Endodermal cell (in vitro differentiated cells): ENCODE results near the gene RIMS3. TPM values are rescaled to one million over a fixed set of nuclear protein-coding genes. Genes with fewer than 3 reads are reported as not detected.

Source experiments
- DNase-seq: peaks from one replicate; pipeline ENCODE4 v3.0.0-alpha.2; 2017
- H3K27ac ChIP-seq: 2 replicates; pipeline ENCODE4 v1.5.1; 2013; ENCODE audit warnings: mild to moderate bottlenecking, low read depth, low read length, moderate library complexity
- H3K27me3 ChIP-seq: 2 replicates; pipeline ENCODE4 v1.6.1; 2013; ENCODE audit warnings: mild to moderate bottlenecking, low read length, moderate library complexity; ENCODE audit not compliant: insufficient read depth, control insufficient read depth, poor library complexity, severe bottlenecking
- H3K36me3 ChIP-seq: 2 replicates; pipeline ENCODE4 v1.7.0; 2013; ENCODE audit warnings: mild to moderate bottlenecking, low read length, moderate library complexity; ENCODE audit not compliant: control insufficient read depth, insufficient read depth
- H3K4me1 ChIP-seq: one replicate; pipeline ENCODE4 v1.7.0; 2013; ENCODE audit warnings: low read length; ENCODE audit not compliant: control insufficient read depth, insufficient read depth
- H3K4me3 ChIP-seq: 2 replicates; pipeline ENCODE4 v1.5.1; 2013; ENCODE audit warnings: mild to moderate bottlenecking, low read length, moderate library complexity
- H3K9ac ChIP-seq: 2 replicates; pipeline ENCODE4 v1.6.1; 2013; ENCODE audit warnings: mild to moderate bottlenecking, low read length, moderate library complexity; ENCODE audit not compliant: poor library complexity, severe bottlenecking; ENCODE audit errors: extremely low read depth
- H3K9me3 ChIP-seq: 2 replicates; pipeline ENCODE4 v1.6.1; 2013; ENCODE audit warnings: mild to moderate bottlenecking, low read length, moderate library complexity; ENCODE audit not compliant: control insufficient read depth
- H3K27ac Mint-ChIP-seq: 2 replicates; pipeline ENCODE4 v1.8.0; 2020; ENCODE audit warnings: mixed read lengths
- H3K27me3 Mint-ChIP-seq: 2 replicates; pipeline ENCODE4 v1.8.0; 2021; ENCODE audit warnings: mild to moderate bottlenecking, mixed read lengths; ENCODE audit not compliant: insufficient read depth
- H3K36me3 Mint-ChIP-seq: 2 replicates; pipeline ENCODE4 v1.8.0; 2020; ENCODE audit warnings: low read depth, mixed read lengths
- H3K4me1 Mint-ChIP-seq: 2 replicates; pipeline ENCODE4 v1.8.0; 2020; ENCODE audit warnings: mixed read lengths
- H3K4me3 Mint-ChIP-seq: 2 replicates; pipeline ENCODE4 v1.8.0; 2020; ENCODE audit warnings: mild to moderate bottlenecking, moderate library complexity, mixed read lengths
- H3K9me3 Mint-ChIP-seq: 2 replicates; pipeline ENCODE4 v1.8.0; 2020; ENCODE audit warnings: mild to moderate bottlenecking, mixed read lengths
- CTCF ChIP-seq: fragments of 200-600 bp; sonication (generic); conservative IDR thresholded peaks from 2 replicates; pipeline ENCODE4 v1.5.0; 2021; ENCODE audit warnings: antibody characterized with exemption, mild to moderate bottlenecking
- whole genome bisulfite sequencing, 2 experiments: methylation state at CpG; one replicate each; pipeline versions ENCODE4 v1.1.5 to v1.1.7; 2013; ENCODE audit warnings: missing lambda C conversion rate in 2 of 2, mixed read lengths in 1 of 2; ENCODE audit not compliant: insufficient coverage in 1 of 2, insufficient read length in 1 of 2; 5-methylcytosine and 5-hydroxymethylcytosine counted together
- total RNA-seq, 2 donors: library from RNA; stranded (reverse); fragmentation: NEBNext Ultra II Directional in 1 of 2; extraction: Animal tissue kit (Norgen Biotek cat#: 25700) in 1 of 2; gene quantifications; 2 replicates in 1 of 2; 3 replicates in 1 of 2; pipeline ENCODE4 v1.2.1, GENCODE V29; 2021

Gene RIMS3
- total RNA-seq, 2 donors from 2014 or later = 8.0 to 12.0 TPM

GRCh38 chr1:40662151-40662550, 3.3 kb downstream of the RIMS3 start:
- no peaks in the 10 kb centered on the region for H3K9me3 ChIP-seq
- TF ChIP-seq CTCF = peak; percentile 16
- H3K4me3 ChIP-seq = no peak overlapping the region
- Mint-ChIP-seq H3K27me3 (peaks cover 5% of the 10 kb centered on the region), H3K4me3 (no peak overlapping the region), H3K4me1 (peaks cover 14% of the 10 kb centered on the region), H3K36me3 (no peaks in the 10 kb centered on the region), H3K9me3 (no peaks in the 10 kb centered on the region), H3K27ac (peak overlapping the region; percentile 20)
- peak; percentile 59 for DNase-seq
- no peaks in the 10 kb centered on the region for H3K36me3 ChIP-seq
- peaks cover 6% of the 10 kb centered on the region for H3K4me1 ChIP-seq
- no peak overlapping the region for H3K27ac ChIP-seq
- no peaks in the 10 kb centered on the region for H3K27me3 ChIP-seq
- H3K9ac ChIP-seq = no peak overlapping the region
- WGBS, 2 experiments = 86 to 87% methylated on average over 5 to 6 of the region's 6 CpGs

DNA sequence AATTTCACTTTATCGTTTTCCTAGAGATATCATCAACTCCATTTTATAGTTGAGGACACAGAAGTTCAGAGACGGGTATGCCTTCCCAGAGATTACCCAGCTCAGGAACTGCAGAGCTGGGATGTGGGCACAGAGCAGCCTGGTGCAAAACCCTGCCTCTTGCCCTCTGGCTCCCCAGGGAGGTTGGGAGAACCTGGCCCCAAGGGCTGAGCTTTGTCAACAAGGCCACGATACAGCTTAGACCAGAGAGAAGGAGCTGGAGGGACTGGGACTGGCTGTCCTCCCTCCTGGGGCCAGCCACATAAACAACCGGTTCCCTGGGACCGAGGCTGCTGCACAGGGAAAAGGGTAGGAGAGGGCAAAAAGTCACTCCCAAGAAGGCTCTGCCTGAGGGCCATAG, 3.8 kb downstream of the RIMS3 start:
- Histone ChIP-seq H3K9ac (no peak overlapping the region), H3K9me3 (no peaks in the 10 kb centered on the region), H3K4me1 (peaks cover 6% of the 10 kb centered on the region), H3K36me3 (no peaks in the 10 kb centered on the region), H3K27ac (no peak overlapping the region), H3K27me3 (no peaks in the 10 kb centered on the region), H3K4me3 (no peak overlapping the region)
- peaks cover 5% of the 10 kb centered on the region for H3K27me3 Mint-ChIP-seq
- no peak for TF ChIP-seq CTCF
- H3K4me3 Mint-ChIP-seq = no peak overlapping the region
- H3K36me3 Mint-ChIP-seq = no peaks in the 10 kb centered on the region
- peaks cover 14% of the 10 kb centered on the region for H3K4me1 Mint-ChIP-seq
- no peak for DNase-seq
- no peaks in the 10 kb centered on the region for H3K9me3 Mint-ChIP-seq
- 90 to 92% methylated on average over 4 to 5 of the region's 5 CpGs for WGBS, 2 experiments
- H3K27ac Mint-ChIP-seq = no peak overlapping the region

- Mint-ChIP-seq H3K4me1 (peaks cover 17% of the 10 kb centered on the region), H3K27me3 (peaks cover 5% of the 10 kb centered on the region), H3K36me3 (no peaks in the 10 kb centered on the region), H3K27ac (no peak overlapping the region), H3K4me3 (no peak overlapping the region), H3K9me3 (no peaks in the 10 kb centered on the region)
- no peak for DNase-seq
- WGBS, 2 experiments = 85 to 86% methylated on average over 7 of the region's 7 CpGs
- H3K27me3 ChIP-seq = no peaks in the 10 kb centered on the region
- H3K9ac ChIP-seq = no peak overlapping the region
- peak overlapping the region; percentile 32 for H3K27ac ChIP-seq
- H3K36me3 ChIP-seq = no peaks in the 10 kb centered on the region
- H3K4me1 ChIP-seq = peaks cover 6% of the 10 kb centered on the region
- TF ChIP-seq CTCF = no peak
- no peak overlapping the region for H3K4me3 ChIP-seq
- no peaks in the 10 kb centered on the region for H3K9me3 ChIP-seq
Observed at GRCh38 chr1:40659649-40659947, 5.9 kb downstream of the RIMS3 start.
